Ovary (tissue), 9 donors: ENCODE results near the gene TRAK2. TPM values are rescaled to one million over a fixed set of nuclear protein-coding genes. Genes with fewer than 3 reads are reported as not detected.

Experiments
- DNase-seq, 5 donors: peaks; one replicate each; pipeline ENCODE4 v3.0.0-alpha.2; 2019 to 2020
- H3K27ac ChIP-seq, 2 donors: fragments of 200-600 bp; one replicate each; pipeline versions ENCODE4 v1.5.1 to v1.8.0; 2019 to 2022
- H3K27me3 ChIP-seq: fragments of 200-600 bp; one replicate; pipeline ENCODE4 v1.8.0; 2022
- H3K36me3 ChIP-seq: fragments of 200-600 bp; sonication (generic); one replicate; pipeline ENCODE4 v1.5.1; 2019
- H3K4me1 ChIP-seq: one replicate; pipeline ENCODE4 v1.8.1; 2013; ENCODE audit warnings: mild to moderate bottlenecking, moderate library complexity; ENCODE audit not compliant: insufficient read depth
- H3K4me3 ChIP-seq: fragments of 200-600 bp; sonication (generic); one replicate; pipeline ENCODE4 v1.5.1; 2017
- H3K9me3 ChIP-seq, 2 donors: fragments of 200-600 bp in 1 of 2; sonication (generic) in 1 of 2; one replicate each; pipeline versions ENCODE4 v1.5.1 to v1.8.1; 2013 to 2019; ENCODE audit warnings: mild to moderate bottlenecking in 1 of 2, moderate library complexity in 1 of 2
- CTCF ChIP-seq, 3 donors: fragments of 450-650 bp in 2 of 3; fragments of 200-600 bp in 1 of 3; IDR thresholded peaks; one replicate each; pipeline versions ENCODE4 v1.5.1 to v1.8.0; 2016 to 2022; ENCODE audit warnings: antibody characterized with exemption in 3 of 3, mild to moderate bottlenecking in 1 of 3
- EP300 ChIP-seq: sonication (generic); formaldehyde crosslinking; IDR thresholded peaks from one replicate; pipeline ENCODE4 v1.6.1; 2017; ENCODE audit warnings: antibody characterized with exemption
- POLR2A ChIP-seq: fragments of 450-650 bp; IDR thresholded peaks from one replicate; pipeline ENCODE4 v1.6.1; 2017; ENCODE audit warnings: antibody characterized with exemption, mild to moderate bottlenecking, moderate library complexity
- WGBS, 3 donors: extraction: QIAGEN DNeasy Blood & Tissue Kit in 1 of 3; methylation state at CpG; one replicate each; pipeline versions ENCODE4 v1.1.5 to v1.1.7; 2013 to 2017; 5-methylcytosine and 5-hydroxymethylcytosine counted together
- intact Hi-C, 4 donors: fragments of 100-400 bp; cut with DNase I; formaldehyde crosslinking; loops; one replicate each; pipeline versions ENCODE4 v1.11.0 to v1.15.1; 2022 to 2023
- polyA plus RNA-seq, 2 donors: library from polyadenylated mRNA; stranded (reverse); fragments of 200-250 nt in 1 of 2; fragments of 350-450 nt in 1 of 2; fragmentation: Illumina TruSeq in 1 of 2; extraction: RNeasy Lipid Tissue Mini Kit (QIAGEN cat#74804) in 1 of 2; gene quantifications; one replicate each; pipeline ENCODE4 v1.2.3, GENCODE V29; 2013 to 2014
- total RNA-seq, 7 donors: library from RNA; depleted of rRNA in 2 of 7; stranded (reverse); fragments of >200 nt in 2 of 7; fragmentation: NEBNext Ultra II Directional in 3 of 7; extraction: Animal tissue kit (Norgen Biotek cat#: 25700) in 3 of 7; gene quantifications; one replicate each; pipeline versions ENCODE4 v1.1.0 to v1.2.4, GENCODE V29; 2016 to 2023
- donor health status: DM: no; HTN: no; CAD: no; lungs with moderate emphysema.
- donor health status: DM: no; HTN: no; CAD: no.
- donor health status: Bipolar disorder and iron deficiency.
- donor health status: DM: yes; HTN: yes; CAD: no.
- donor health status: DM: no; HTN: no; CAD: no.
- donor health status: DM: yes; HTN: yes; CAD: no.

Gene TRAK2
- total and polyA plus RNA-seq, 9 donors = 8.3 to 33.7 (median 20.2) TPM

DNA sequence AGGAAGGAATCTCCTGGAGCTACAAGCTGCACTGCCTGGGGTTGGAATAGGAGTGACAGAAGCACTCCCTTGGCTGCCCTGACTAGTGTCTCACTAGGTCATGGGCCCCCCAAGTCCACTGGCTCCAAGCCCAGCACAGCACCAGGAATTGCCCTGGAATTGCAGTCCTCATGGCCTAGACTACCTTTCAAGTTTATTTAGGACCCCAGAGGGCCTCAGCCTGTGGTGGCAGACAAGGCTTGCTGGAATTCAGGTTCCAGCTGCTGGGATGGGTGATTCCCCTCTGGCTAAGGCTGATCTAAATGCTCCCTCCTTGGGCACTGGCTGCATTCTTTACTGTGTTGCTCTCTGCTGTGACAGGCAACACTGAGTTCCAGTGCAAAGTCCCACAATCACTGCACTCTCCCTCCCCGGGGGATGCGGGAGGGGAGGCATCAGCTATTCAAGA is 14.3 kb upstream of the TRAK2 start:
- no peaks in the 10 kb centered on the region for H3K4me1 ChIP-seq
- no peaks in the 10 kb centered on the region for H3K9me3 ChIP-seq
- no peak overlapping the region for H3K27ac ChIP-seq
- no peaks in the 10 kb centered on the region for H3K36me3 ChIP-seq
- peak in 1 of 5 donors; percentile 13 for DNase-seq
- intact Hi-C loops = loop anchor here in 1 of 4 donors (2.0 kb wide), 1 partner anchor 77 kb away; no protein-coding TSS in a partner anchor
- H3K27me3 ChIP-seq = no peaks in the 10 kb centered on the region
- TF ChIP-seq POLR2A = no peak
- TF ChIP-seq CTCF (IDR thresholded peaks at IDR 0.05) = no peak
- TF ChIP-seq EP300 = no peak
- WGBS, 3 donors = 86 to 97% (median 91%) methylated on average over 2 of the region's 2 CpGs
- no peak overlapping the region for H3K4me3 ChIP-seq

DNA sequence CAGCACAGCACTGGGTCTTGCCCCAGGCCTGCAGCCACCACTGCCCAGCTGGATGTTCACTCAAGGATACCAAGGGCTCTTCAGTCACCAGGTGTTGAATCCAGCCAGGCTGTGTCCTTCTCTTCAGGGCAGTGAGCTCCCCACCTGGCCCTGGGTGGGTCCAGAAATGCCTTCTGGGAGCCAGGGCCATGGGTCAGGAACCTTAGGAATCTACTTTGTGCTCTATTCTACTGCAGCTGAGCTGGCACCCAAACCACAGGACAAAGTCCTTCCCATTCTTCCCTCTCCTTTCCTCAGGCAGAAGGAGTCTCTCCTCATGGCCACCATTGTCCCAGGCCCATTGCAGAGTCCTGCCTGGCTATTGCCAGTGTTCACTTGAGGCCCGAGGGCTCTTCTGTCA is 13.3 kb upstream of the TRAK2 start:
- H3K27me3 ChIP-seq = no peaks in the 10 kb centered on the region
- no peak for DNase-seq
- no peaks in the 10 kb centered on the region for H3K36me3 ChIP-seq
- H3K9me3 ChIP-seq = no peaks in the 10 kb centered on the region
- WGBS, 3 donors = 79 to 94% (median 88%) methylated on average over 1 of the region's 1 CpG
- no peak overlapping the region for H3K27ac ChIP-seq
- intact Hi-C loops = loop anchor here in 1 of 4 donors (2.0 kb wide), 1 partner anchor 76 kb away; no protein-coding TSS in a partner anchor
- TF ChIP-seq EP300 = no peak
- H3K4me3 ChIP-seq = no peak overlapping the region
- H3K4me1 ChIP-seq = no peaks in the 10 kb centered on the region

- intact Hi-C loops = no loop called here
These were observed 9.3 kb upstream of the TRAK2 start for GRCh38 chr2:201460532-201460931.

DNA sequence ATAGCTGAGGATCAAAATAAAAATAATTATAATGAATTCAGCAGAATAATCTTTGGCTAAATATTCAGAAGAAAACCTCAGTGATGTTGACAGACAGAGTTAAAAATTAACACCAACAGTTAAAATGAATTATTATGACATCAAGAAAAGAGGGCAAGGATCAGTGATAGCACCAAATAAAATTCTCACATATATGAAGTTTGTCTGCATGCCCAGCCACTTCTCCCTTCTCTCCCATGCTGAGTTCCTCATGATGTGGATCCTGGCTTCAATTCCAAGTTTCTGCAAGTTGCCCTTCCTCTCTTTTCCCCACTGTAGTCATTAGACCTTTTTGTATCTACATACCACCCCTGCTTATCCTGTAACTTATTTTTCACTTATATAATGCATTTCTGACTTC is 7.1 kb upstream of the TRAK2 start:
- no peaks in the 10 kb centered on the region for H3K36me3 ChIP-seq
- intact Hi-C loops = no loop called here

More at GRCh38 chr2:201460532-201460931, 9.3 kb upstream of the TRAK2 start:
- H3K4me1 ChIP-seq = no peaks in the 10 kb centered on the region
- H3K9me3 ChIP-seq = no peaks in the 10 kb centered on the region
- DNase-seq = no peak
- no peak for TF ChIP-seq EP300
- TF ChIP-seq POLR2A = no peak
- no peak for TF ChIP-seq CTCF (IDR thresholded peaks at IDR 0.05)
- no peak overlapping the region for H3K27ac ChIP-seq
- no peak overlapping the region for H3K4me3 ChIP-seq
- 94 to 100% (median 96%) methylated on average over 1 of the region's 1 CpG for WGBS, 3 donors
- no peaks in the 10 kb centered on the region for H3K36me3 ChIP-seq
- H3K27me3 ChIP-seq = no peaks in the 10 kb centered on the region

More for the DNA sequence above, 7.1 kb upstream of the TRAK2 start:
- Histone ChIP-seq H3K27ac (no peak overlapping the region), H3K4me3 (no peak overlapping the region), H3K27me3 (no peaks in the 10 kb centered on the region), H3K9me3 (no peaks in the 10 kb centered on the region), H3K4me1 (peaks cover 2% of the 10 kb centered on the region)
- TF ChIP-seq EP300 (no peak), POLR2A (no peak), CTCF (IDR thresholded peaks at IDR 0.05) (no peak)
- no peak for DNase-seq
